Osteocyte (in vitro differentiated cells): ENCODE data around the gene AXIN2. TPM values are rescaled to one million over a fixed set of nuclear protein-coding genes. Genes with fewer than 3 reads are reported as not detected.

ENCODE experiments used
- DNase-seq: peaks from one replicate; pipeline ENCODE4 v3.0.0; 2021; ENCODE audit warnings: mixed read lengths; ENCODE audit not compliant: unreplicated experiment; ENCODE audit errors: extremely low spot score
- H3K27ac Mint-ChIP-seq: one replicate; pipeline ENCODE4 v1.8.0; 2021; ENCODE audit warnings: mild to moderate bottlenecking, mixed read lengths; ENCODE audit not compliant: unreplicated experiment
- H3K27me3 Mint-ChIP-seq: one replicate; pipeline ENCODE4 v1.8.0; 2021; ENCODE audit warnings: mixed read lengths; ENCODE audit not compliant: unreplicated experiment
- H3K36me3 Mint-ChIP-seq: one replicate; pipeline ENCODE4 v1.8.0; 2021; ENCODE audit warnings: mixed read lengths; ENCODE audit not compliant: unreplicated experiment
- H3K4me1 Mint-ChIP-seq: one replicate; pipeline ENCODE4 v1.8.0; 2021; ENCODE audit warnings: mixed read lengths; ENCODE audit not compliant: unreplicated experiment
- H3K4me3 Mint-ChIP-seq: one replicate; pipeline ENCODE4 v1.8.0; 2021; ENCODE audit warnings: mild to moderate bottlenecking, moderate library complexity, mixed read lengths; ENCODE audit not compliant: unreplicated experiment
- H3K9me3 Mint-ChIP-seq: one replicate; pipeline ENCODE4 v1.8.0; 2021; ENCODE audit warnings: mixed read lengths; ENCODE audit not compliant: unreplicated experiment
- CTCF ChIP-seq: fragments of 200-600 bp; sonication (generic); IDR thresholded peaks from 2 replicates; pipeline ENCODE4 v1.5.0; 2021; ENCODE audit warnings: antibody characterized with exemption, mild to moderate bottlenecking, moderate library complexity
- total RNA-seq: library from RNA; stranded (reverse); gene quantifications from 2 replicates; pipeline ENCODE4 v1.2.1, GENCODE V29; 2021

AXIN2 gene
- total RNA-seq, 1 donor from 2014 or later, result 16.6 TPM

DNA sequence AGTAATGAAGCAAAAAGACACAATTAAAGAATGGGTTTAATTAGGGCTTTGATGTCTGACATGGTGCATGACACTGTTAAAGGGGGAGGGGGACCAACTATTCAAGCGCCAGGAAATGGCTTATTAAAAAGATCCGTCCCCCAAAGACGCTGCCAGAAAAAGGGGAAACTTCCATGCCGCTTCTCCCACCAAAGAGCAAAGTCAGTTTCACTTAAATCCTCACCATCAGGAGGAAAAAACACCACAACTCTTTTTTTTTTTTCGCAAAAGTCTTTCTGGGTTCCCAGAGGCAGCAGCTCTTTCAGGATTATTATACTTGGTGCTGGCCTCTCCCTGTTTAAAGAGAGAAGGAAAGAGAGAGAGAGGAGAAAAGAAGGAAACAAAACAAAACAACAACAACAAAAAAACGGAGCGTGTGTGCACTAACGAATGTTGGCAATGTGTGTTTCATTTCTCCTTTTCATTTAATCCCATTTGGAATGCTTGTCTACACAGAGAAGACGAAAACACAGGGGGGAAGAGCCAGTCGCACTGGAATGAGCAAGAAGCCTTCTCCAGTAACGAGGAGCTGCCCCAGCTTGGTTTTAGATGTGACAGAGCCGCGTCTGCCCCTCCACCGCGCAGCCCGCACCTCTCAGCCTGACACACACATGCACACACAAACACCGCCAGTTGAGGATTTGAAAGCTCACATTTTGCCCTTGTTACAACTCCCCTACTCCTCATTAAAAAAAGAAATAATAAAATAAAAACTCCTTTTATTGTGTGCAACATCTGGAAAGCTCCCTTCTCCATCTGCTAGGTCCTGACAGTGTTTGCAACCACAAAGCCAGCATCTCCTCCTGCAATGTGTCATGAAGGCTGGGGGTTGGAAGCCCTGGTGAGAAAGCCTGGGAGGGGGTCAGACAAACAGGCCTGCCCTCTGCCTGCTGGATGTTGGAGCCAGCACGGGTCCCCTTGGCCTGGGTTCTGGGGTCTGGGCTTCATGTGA is 32.7 kb upstream of the AXIN2 start:
- peak overlapping the region; percentile 78 for H3K27ac Mint-ChIP-seq
- peak overlapping the region; percentile 30 for H3K4me3 Mint-ChIP-seq
- TF ChIP-seq CTCF, result no peak
- no peak for DNase-seq
- no peaks in the 10 kb centered on the region for H3K9me3 Mint-ChIP-seq
- H3K27me3 Mint-ChIP-seq, result no peaks in the 10 kb centered on the region
- peaks cover 21% of the 10 kb centered on the region for H3K4me1 Mint-ChIP-seq
- H3K36me3 Mint-ChIP-seq, result no peaks in the 10 kb centered on the region

DNA sequence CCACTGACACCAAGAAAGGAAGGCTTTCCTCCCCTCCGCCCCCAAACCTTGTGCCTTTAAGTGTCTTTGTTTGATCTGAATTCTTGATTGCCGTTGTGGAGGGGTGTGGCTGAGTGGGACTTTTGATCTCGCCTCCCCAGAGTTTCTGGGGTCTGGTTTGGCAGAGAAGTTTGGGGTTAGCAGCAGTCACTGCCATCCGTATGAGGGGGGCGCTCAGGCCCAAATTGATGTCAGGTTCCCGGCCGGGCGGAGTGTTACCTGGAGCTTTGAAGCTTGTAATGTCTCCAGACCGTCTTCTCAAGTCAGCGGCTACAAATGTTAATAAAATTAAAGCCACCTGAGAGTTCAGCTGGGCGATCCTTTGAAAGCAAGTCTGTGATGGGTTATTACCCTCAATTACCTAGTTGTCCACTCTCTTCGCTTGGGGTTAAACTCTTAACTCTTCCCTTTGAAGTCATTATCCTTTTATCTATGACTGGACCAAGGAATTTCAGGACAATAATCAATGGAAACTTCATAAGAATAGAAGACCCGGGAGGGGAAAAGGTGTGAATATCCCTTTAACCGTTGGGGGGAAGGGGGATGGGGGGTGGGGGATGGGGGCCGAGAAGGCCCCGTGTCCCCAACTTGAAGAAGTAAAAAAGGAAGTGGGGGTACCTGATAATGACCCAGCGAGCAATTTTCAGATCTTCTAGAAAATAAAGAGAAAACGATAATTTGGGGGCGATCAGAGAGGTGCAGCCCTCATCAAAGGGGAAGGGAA is 31.8 kb upstream of the AXIN2 start:
- Mint-ChIP-seq H3K4me3 (no peak overlapping the region), H3K27me3 (no peaks in the 10 kb centered on the region), H3K27ac (no peak overlapping the region), H3K36me3 (no peaks in the 10 kb centered on the region), H3K9me3 (no peaks in the 10 kb centered on the region), H3K4me1 (peaks cover 21% of the 10 kb centered on the region)
- no peak for TF ChIP-seq CTCF
- no peak for DNase-seq

GRCh38 chr17:65592125-65592965 is 30.9 kb upstream of the AXIN2 start:
- H3K27ac Mint-ChIP-seq, result no peak overlapping the region
- peaks cover 21% of the 10 kb centered on the region for H3K4me1 Mint-ChIP-seq
- no peak overlapping the region for H3K4me3 Mint-ChIP-seq
- no peaks in the 10 kb centered on the region for H3K9me3 Mint-ChIP-seq
- no peaks in the 10 kb centered on the region for H3K36me3 Mint-ChIP-seq
- no peaks in the 10 kb centered on the region for H3K27me3 Mint-ChIP-seq
- TF ChIP-seq CTCF, result no peak
- DNase-seq, result no peak

- Mint-ChIP-seq H3K27ac (no peak overlapping the region), H3K9me3 (no peaks in the 10 kb centered on the region), H3K36me3 (no peaks in the 10 kb centered on the region), H3K4me3 (no peak overlapping the region), H3K4me1 (peaks cover 10% of the 10 kb centered on the region), H3K27me3 (no peaks in the 10 kb centered on the region)
- no peak for TF ChIP-seq CTCF
- DNase-seq, result no peak
Observed at GRCh38 chr17:65589321-65589720, 27.9 kb upstream of the AXIN2 start.
